Stimulated activated CD8-positive, alpha-beta memory T cell treated with anti-CD3 and anti-CD28 coated beads, Interleukin-12 subunit alpha, Interleukin-12 subunit beta, amount 100 ng/mL, for 4 hours (primary cell): ENCODE results near the gene FBXW5.

ENCODE experiments used
- DNase-seq: peaks from one replicate; pipeline ENCODE4 v3.0.0-alpha.2; 2020; ENCODE audit warnings: low read depth

FBXW5 gene

GRCh38 chr9:136949239-136949816 is 4.8 kb upstream of the FBXW5 start:
- DNase-seq, result no peak

GRCh38 chr9:136947955-136948510 is 3.5 kb upstream of the FBXW5 start:
- DNase-seq, result no peak

- DNase-seq, result no peak
These were observed 2.7 kb upstream of the FBXW5 start for GRCh38 chr9:136947028-136947891.

- no peak for DNase-seq
These were observed 1.9 kb upstream of the FBXW5 start for GRCh38 chr9:136946228-136947027.

- no peak for DNase-seq
These were observed 1.0 kb upstream of the FBXW5 start for GRCh38 chr9:136945333-136946227.

- no peak for DNase-seq
These were observed 373 bp downstream of the FBXW5 start for GRCh38 chr9:136944212-136944518.

GRCh38 chr9:136943291-136944211 is 987 bp downstream of the FBXW5 start:
- no peak for DNase-seq

GRCh38 chr9:136942881-136943230 is 1.7 kb downstream of the FBXW5 start:
- no peak for DNase-seq

GRCh38 chr9:136942112-136942880 is 2.2 kb downstream of the FBXW5 start:
- DNase-seq, result no peak

- no peak for DNase-seq
These were observed 3.1 kb downstream of the FBXW5 start for GRCh38 chr9:136941231-136942111.

- no peak for DNase-seq
These were observed 3.9 kb downstream of the FBXW5 start for GRCh38 chr9:136940526-136941230.

GRCh38 chr9:136939996-136940525 is 4.5 kb downstream of the FBXW5 start:
- DNase-seq, result no peak

GRCh38 chr9:136939431-136939995 is 5.0 kb downstream of the FBXW5 start:
- DNase-seq, result no peak

GRCh38 chr9:136937186-136938001 is 7.1 kb downstream of the FBXW5 start:
- no peak for DNase-seq

GRCh38 chr9:136936645-136937170 is 7.8 kb downstream of the FBXW5 start:
- no peak for DNase-seq

- no peak for DNase-seq
These were observed 8.9 kb downstream of the FBXW5 start for GRCh38 chr9:136935651-136936050.
